ENCODE results near the gene NAALADL2.
"Not testable (repeated sequence)": the region's sequence is repeated elsewhere in the genome, so short reads cannot be mapped to it uniquely, and the experiment has no call there.

NAALADL2 gene

DNA sequence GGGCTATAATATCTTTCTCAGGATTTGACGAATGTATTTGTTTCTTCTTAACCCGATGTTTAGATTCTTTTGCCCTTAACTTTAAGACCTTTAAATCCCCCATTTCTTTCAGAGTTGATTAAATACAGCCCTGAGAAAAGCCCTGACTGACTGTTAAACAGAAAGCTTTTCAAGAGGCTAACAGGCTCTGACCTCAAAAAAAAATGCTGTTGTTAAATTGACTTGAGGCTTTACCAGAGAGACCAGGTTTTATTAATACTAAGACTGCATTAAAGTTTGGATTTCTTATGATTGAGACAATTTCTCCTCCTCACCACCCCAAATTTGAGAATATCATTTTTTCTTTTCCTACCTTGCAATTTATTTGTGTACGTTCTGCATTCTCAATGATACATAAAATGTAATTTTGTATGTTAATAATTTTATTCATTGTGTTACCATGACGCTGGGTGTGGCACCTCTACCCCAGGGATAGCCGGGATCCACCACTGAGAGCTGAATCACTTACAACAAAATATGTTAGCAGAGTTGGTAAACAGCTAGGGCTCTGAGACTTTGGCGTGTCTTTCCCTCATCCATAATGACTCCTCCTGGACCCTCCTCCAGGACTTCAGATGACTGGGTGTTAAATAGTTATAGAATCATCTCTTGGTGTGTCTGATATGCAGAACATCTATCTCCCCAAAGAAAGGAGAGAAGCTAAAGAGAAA lies 753.5 kb downstream of the NAALADL2 start:
- H2AFZ ChIP-seq (ENCODE audit: low read depth, low read length), result no peak overlapping the region

DNA sequence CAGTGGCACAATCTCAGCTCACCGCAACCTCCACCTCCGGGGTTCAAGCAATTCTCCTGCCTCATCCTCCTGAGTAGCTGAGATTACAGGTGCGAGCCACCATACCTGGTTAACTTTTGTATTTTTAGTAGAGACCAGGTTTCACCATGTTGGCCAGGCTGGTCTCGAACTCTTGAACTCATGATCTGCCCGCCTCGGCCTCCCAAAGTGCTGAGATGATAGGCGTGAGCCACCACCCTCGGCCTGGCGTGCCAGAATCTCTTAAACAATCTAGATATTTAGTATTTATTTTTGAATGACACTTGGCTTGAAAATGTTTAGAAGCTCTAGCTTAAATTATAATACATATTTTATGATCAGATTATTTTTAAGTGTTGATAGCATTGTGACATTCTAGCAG lies 755.0 kb downstream of the NAALADL2 start:
- not testable (repeated sequence) for H3K27ac ChIP-seq (ENCODE audit: low read length); H3K4me3 ChIP-seq (ENCODE audit: low read length); H4K20me1 ChIP-seq (ENCODE audit: insufficient read depth, low read length); H2AFZ ChIP-seq (ENCODE audit: low read depth, low read length); H3K4me1 ChIP-seq (ENCODE audit: low read length); H3K27me3 ChIP-seq (ENCODE audit: low read depth, low read length); H3K36me3 ChIP-seq (replicated peaks; ENCODE audit: low read depth, low read length); H3K9me3 ChIP-seq (ENCODE audit: insufficient read depth, low read length); H3K79me2 ChIP-seq (ENCODE audit: low read length); H3K9ac ChIP-seq (ENCODE audit: low read length); H3K4me2 ChIP-seq (ENCODE audit: low read length)

More for the DNA sequence above, 753.5 kb downstream of the NAALADL2 start:
- H3K27ac ChIP-seq (ENCODE audit: low read length), result no peak overlapping the region
- no peaks in the 10 kb centered on the region for H3K36me3 ChIP-seq (replicated peaks; ENCODE audit: low read depth, low read length)
- peaks cover 9% of the 10 kb centered on the region for H3K4me1 ChIP-seq (ENCODE audit: low read length)
- no peak overlapping the region for H3K9ac ChIP-seq (ENCODE audit: low read length)
- TF ChIP-seq, protein P1, sequence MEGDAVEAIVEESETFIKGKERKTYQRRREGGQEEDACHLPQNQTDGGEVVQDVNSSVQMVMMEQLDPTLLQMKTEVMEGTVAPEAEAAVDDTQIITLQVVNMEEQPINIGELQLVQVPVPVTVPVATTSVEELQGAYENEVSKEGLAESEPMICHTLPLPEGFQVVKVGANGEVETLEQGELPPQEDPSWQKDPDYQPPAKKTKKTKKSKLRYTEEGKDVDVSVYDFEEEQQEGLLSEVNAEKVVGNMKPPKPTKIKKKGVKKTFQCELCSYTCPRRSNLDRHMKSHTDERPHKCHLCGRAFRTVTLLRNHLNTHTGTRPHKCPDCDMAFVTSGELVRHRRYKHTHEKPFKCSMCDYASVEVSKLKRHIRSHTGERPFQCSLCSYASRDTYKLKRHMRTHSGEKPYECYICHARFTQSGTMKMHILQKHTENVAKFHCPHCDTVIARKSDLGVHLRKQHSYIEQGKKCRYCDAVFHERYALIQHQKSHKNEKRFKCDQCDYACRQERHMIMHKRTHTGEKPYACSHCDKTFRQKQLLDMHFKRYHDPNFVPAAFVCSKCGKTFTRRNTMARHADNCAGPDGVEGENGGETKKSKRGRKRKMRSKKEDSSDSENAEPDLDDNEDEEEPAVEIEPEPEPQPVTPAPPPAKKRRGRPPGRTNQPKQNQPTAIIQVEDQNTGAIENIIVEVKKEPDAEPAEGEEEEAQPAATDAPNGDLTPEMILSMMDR (IDR thresholded peaks at IDR 0.05; ENCODE audit: low read depth, low read length), result no peak
- no peak for TF ChIP-seq EZH2phosphoT487 (IDR thresholded peaks at IDR 0.05; ENCODE audit: low read depth)
- no peaks in the 10 kb centered on the region for H4K20me1 ChIP-seq (ENCODE audit: insufficient read depth, low read length)
- H3K27me3 ChIP-seq (ENCODE audit: low read depth, low read length), result no peaks in the 10 kb centered on the region
- H3K4me2 ChIP-seq (ENCODE audit: low read length), result no peak overlapping the region
- no peaks in the 10 kb centered on the region for H3K9me3 ChIP-seq (ENCODE audit: insufficient read depth, low read length)
- H3K4me3 ChIP-seq (ENCODE audit: low read length), result no peak overlapping the region
- no peaks in the 10 kb centered on the region for H3K79me2 ChIP-seq (ENCODE audit: low read length)

GRCh38 chr3:175617247-175617646 lies 758.1 kb downstream of the NAALADL2 start:
- no peak overlapping the region for H3K9ac ChIP-seq (ENCODE audit: low read length)
- no peak overlapping the region for H3K27ac ChIP-seq (ENCODE audit: low read length)
- no peaks in the 10 kb centered on the region for H3K36me3 ChIP-seq (replicated peaks; ENCODE audit: low read depth, low read length)
- TF ChIP-seq EZH2phosphoT487 (IDR thresholded peaks at IDR 0.05; ENCODE audit: low read depth), result no peak
- TF ChIP-seq, protein P1 (IDR thresholded peaks at IDR 0.05; ENCODE audit: low read depth, low read length), result no peak
- no peak overlapping the region for H3K4me2 ChIP-seq (ENCODE audit: low read length)
- H3K9me3 ChIP-seq (ENCODE audit: insufficient read depth, low read length), result no peaks in the 10 kb centered on the region
- peaks cover 4% of the 10 kb centered on the region for H3K4me1 ChIP-seq (ENCODE audit: low read length)
- no peaks in the 10 kb centered on the region for H3K79me2 ChIP-seq (ENCODE audit: low read length)
- no peaks in the 10 kb centered on the region for H4K20me1 ChIP-seq (ENCODE audit: insufficient read depth, low read length)
- no peak overlapping the region for H2AFZ ChIP-seq (ENCODE audit: low read depth, low read length)
- no peaks in the 10 kb centered on the region for H3K27me3 ChIP-seq (ENCODE audit: low read depth, low read length)
- H3K4me3 ChIP-seq (ENCODE audit: low read length), result no peak overlapping the region

DNA sequence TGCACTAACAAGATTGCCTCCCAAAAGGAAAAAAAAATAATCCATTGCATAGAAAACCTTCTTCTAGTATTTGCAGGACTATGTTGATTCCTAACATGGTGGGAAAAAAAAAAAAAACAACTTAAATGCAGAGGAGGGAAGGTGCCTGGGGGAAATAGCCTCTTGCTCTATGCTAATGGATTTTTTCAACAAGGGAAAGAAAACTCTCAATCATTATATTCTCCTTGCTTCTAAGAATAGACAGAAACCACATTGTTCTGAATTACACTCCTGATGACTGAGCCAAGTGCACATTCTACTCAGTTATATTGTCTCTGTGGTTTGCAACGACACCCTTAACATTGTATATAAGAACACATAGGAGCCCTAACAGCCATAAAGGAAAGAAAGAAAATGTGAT lies 760.2 kb downstream of the NAALADL2 start:
- no peak overlapping the region for H3K4me2 ChIP-seq (ENCODE audit: low read length)
- no peak for TF ChIP-seq EZH2phosphoT487 (IDR thresholded peaks at IDR 0.05; ENCODE audit: low read depth)
- TF ChIP-seq, protein P1 (IDR thresholded peaks at IDR 0.05; ENCODE audit: low read depth, low read length), result no peak

More for the DNA sequence above, 760.2 kb downstream of the NAALADL2 start:
- no peak overlapping the region for H3K9ac ChIP-seq (ENCODE audit: low read length)
- H3K27ac ChIP-seq (ENCODE audit: low read length), result no peak overlapping the region
- H3K27me3 ChIP-seq (ENCODE audit: low read depth, low read length), result no peaks in the 10 kb centered on the region
- H4K20me1 ChIP-seq (ENCODE audit: insufficient read depth, low read length), result no peaks in the 10 kb centered on the region
- no peaks in the 10 kb centered on the region for H3K4me1 ChIP-seq (ENCODE audit: low read length)
- H3K36me3 ChIP-seq (replicated peaks; ENCODE audit: low read depth, low read length), result no peaks in the 10 kb centered on the region
- H3K9me3 ChIP-seq (ENCODE audit: insufficient read depth, low read length), result no peaks in the 10 kb centered on the region
- no peaks in the 10 kb centered on the region for H3K79me2 ChIP-seq (ENCODE audit: low read length)
- no peak overlapping the region for H2AFZ ChIP-seq (ENCODE audit: low read depth, low read length)
- H3K4me3 ChIP-seq (ENCODE audit: low read length), result no peak overlapping the region

Data from OCI-LY3 (cell line).